ENCODE data around the gene FCER1G.

FCER1G gene

DNA sequence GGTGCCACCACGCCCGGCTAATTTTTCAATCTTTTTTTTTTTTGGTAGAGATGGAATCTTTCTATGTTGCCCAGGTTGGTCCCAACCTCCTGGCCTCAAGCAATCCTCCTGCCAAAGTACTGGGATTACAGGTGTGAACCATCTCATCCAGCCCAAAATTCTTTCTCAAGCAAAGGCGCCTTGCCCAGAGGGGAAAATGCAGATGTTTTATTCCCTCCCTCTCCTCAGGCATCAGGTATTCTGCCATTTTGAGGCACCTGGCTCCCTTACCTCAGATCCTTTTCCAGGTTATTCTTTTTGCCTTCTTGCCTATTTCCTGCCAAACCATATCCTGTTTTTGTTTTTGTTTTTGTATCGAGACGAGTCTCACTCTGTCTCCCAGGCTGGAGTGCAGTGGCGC is 26.7 kb upstream of the FCER1G start:
- no peak for DNase-seq (ENCODE audit: low read depth)

DNA sequence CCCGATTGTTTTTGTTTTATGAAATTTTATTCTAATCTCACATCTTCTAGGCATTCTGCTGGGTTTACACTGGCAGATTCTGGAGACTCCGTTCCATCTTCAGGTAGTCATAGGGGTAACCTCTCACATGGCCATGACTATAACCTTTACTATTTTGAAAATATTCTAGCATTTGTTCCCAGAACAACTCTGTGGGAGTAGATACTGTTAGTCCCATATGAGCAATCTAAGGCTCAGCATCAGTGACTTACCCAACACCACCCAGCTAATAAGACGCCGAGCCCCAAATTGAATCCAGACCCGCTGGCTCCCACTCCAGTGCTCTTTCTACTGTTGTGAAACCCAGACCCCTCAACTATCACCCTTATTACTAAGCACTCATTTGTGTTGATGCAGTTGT is 26.1 kb upstream of the FCER1G start:
- peak; percentile 94 for DNase-seq (ENCODE audit: low read depth)

DNA sequence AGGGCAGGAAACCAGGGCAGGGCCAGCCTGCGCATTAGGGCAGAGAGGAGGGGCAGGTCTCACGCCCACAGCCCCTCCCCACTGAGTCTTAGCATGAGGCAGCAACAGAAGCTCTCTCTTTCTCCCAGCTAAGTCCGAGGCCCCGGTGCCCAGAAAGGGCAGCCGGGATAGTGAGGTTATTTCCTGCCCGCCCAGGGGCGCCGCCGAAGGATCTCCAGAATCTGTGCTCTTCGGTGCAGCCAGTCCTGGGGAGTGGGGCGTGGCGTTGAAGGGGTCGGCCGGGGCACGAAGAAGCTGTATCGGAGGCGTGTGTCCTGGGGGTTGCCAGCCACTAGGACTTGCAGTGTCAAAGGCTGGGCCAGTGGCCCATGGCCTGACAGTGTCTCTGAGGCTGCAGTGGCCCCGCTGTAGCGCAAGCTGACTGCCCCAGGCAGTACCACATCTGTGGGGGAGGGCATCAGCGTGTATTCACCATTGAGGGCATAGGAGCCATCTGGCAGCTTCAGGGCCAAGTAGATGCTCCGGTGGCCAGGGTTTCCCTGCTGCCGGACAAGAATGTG is 24.1 kb upstream of the FCER1G start:
- no peak for DNase-seq (ENCODE audit: low read depth)

DNA sequence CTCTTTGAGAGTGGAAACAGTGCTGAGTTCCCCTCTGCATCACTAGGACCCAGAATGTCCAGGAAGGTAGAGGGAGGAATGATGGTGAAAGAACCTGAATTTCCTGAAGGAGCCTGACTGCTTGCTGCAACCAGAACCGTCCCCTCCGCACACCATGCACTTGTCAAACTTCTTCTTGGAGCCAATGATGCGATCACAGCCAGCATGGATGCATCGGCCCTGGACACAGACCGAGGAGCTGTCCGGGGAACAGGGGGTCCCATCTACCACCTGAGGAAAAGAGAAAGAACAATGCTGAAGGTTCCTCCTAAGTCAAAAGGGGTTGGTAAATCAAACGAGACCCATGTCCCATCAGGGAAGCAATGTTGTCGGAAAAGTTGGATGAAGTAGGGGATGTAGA is 23.1 kb upstream of the FCER1G start:
- DNase-seq (ENCODE audit: low read depth): no peak

DNA sequence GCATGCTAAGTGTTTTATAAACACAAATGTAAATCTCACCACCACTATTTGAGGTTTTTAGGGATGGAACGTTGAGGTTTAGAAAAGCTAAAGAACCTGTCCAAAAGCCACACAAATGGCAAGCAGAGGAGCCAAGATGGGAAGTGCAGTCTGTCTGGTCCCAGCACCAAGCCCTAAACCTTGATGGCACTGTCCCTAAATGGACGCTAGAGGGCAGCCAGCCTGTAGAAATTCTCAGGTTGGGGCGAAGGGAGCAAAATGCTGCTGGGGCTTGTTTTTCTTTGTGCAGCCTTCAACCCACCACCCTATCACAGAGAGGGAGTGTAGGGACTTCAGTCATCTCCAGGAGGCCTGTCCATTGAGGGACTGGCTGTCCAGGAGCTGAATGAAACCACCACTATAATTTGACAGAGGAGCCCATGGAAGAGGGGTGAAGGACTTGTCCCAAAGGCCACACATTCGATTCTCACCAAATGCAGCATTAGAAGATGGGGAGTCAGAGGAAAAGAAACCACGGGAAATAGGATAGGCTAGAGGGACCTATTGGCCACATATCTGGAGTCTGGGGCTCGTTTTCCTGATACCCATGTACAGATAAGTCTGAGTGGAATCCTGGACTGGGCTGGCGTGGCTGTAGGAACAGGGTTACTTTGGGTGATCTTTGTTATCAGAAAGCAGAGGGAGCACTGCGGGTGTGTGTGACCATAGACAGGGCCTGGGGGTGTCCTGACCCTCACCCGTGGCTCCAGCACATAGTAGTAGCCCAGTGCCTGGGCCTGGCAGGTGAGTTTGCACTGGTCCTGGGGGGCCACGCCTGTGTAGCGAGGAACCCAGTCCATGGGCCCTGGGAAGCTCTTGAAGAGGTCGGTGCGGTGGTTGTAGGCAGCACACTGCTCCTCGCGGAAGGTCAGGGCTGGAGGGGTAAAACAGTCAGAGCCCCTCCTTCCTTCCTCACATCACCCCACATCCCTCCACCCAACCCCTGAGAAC is 22.3 kb upstream of the FCER1G start:
- DNase-seq (ENCODE audit: low read depth): peak; percentile 66

DNA sequence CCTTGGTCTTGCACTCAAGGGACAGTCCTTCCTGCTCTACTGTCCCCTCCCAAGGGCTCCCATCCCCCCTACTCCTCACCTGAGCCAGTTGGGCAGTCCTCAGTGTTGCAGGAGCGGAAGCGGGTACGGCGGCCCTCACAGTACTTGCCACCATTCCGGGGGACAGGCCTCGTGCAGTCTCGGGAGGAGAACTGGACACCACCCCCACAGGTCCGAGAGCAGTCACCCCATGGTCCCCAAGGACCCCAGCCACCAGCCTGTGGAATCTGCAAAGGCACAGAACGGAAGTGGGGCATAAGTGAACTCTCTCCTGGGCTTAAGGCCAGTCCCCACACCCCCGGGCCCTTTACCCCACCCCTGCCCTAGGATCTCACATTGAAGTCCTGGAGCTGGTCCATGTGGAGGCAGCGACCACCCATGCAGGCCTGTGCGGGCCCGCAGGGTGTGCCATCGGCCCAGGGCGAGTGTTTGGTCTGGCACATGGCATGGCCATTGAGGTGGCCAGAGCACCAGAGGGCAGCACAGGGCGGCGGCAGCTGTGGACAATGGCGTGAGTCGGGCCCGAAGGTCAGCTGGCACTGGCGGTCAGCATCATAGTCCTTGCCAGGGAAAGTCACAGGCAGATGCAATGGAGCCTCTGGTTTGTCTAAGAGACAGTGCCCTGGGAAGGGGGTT is 21.4 kb upstream of the FCER1G start:
- peak; percentile 69 for DNase-seq (ENCODE audit: low read depth)

DNA sequence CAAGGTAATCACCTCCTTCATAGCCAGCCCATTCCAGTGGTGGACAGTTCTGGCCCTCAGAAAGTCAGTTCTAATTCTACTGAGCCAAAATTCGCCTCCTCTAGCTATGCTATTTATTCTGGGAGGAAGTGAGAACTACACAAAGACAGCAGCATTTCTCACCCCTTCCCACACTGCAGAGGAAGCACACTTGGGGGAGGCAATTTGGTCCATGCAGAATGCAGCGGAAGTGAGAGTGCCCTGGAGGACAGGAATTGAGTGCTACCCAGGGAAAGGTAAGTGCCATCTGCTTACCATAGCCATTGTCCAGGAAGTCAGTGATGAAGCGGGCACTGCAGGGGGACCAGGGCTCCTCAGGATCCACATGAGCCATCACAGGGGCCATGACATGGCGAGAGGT is 19.9 kb upstream of the FCER1G start:
- DNase-seq (ENCODE audit: low read depth): no peak

DNA sequence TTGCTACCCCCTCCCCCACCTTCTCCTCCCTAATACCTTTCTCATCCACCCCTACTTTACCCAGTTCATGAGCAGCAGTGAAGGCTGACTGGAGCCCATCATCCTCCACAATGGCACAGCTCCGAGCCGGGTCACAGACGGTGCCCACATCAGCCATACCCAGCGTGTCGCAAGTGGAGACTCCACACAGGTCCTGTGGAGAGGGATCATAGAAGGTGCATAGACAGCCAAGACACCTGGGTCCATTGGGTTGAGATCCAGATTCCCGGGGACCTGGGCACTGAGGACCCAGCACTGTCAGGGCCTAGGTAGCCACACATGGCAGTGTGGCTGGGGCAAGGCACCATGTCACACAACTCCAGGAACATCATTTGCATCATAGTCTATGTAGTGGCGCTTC is 19.0 kb upstream of the FCER1G start:
- no peak for DNase-seq (ENCODE audit: low read depth)

DNA sequence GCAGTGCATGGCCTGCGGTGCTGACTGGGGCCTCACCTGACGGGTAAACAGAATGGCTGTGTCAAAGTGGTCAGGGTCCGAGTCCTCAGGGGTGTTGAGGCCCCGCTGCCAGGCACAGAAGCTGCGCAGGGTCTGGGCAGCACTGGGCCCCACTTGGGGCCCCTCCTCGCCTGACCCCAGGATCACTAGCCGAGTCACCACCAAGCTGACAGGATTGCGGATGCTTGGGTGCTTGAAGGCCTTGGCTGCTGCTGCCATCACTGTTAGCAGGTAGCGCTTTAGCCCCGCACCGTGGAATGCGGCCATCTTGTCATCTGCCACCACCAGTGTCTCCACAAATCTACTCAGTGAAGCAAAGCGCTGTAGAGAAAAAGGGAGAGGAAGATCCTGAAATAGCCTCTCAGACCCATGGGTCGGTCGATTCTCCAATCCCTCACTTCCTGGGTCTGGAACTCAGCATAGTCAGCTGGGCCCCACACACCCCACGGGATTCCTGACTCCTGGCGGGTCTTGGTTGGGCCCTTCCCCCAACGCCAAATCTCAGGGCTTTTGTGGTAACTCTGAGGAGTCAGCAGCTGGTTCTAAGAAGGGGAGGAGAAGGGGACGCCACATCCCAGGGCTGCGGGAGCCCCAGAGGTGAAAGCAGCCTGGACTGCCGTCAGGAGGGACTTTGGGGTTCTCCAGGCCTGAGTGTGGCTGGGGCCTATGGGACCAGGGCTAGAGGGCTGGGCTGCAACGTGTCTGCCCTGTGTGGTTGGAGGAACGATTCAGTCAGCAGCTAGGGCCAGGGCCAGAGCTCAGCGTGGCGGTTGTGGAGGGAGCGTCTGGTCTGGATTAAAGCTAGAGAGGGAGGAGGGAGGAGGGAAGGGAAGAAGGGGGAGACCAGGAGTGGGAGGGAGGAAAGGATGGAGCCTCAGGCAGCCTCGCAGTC is 18.3 kb upstream of the FCER1G start:
- peak; percentile 94 for DNase-seq (ENCODE audit: low read depth)

DNA sequence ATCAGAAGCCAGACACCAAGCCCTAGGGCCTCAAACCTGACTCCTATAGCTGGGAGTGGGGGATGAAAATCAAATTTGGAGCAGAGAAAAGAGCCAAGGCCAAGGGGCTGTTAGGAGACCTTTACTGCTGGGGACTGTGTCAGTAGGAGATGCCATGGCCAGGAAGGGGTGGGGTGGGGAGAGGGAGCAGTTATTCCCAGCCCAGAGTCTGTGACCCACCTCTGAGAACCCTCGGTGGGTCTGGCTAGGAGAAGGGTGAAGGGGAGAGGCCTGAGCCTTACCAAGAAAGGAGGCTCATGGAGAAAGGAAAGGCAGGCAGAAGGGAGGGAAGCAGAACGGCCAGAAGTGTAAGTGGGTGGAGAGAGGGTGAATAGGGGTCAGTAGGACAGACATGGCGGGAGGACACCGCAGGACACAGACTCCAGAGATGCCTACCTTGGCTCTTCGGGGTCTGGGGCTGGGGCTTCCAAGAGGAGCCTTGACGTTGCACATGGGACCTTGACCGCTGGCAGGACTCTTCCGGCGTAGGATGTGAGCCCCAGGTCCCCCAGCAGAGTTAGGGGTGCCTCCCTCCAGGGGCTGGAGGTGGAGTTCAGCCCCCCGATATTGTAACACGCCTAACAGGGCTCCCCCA is 17.4 kb upstream of the FCER1G start:
- DNase-seq (ENCODE audit: low read depth): no peak

DNA sequence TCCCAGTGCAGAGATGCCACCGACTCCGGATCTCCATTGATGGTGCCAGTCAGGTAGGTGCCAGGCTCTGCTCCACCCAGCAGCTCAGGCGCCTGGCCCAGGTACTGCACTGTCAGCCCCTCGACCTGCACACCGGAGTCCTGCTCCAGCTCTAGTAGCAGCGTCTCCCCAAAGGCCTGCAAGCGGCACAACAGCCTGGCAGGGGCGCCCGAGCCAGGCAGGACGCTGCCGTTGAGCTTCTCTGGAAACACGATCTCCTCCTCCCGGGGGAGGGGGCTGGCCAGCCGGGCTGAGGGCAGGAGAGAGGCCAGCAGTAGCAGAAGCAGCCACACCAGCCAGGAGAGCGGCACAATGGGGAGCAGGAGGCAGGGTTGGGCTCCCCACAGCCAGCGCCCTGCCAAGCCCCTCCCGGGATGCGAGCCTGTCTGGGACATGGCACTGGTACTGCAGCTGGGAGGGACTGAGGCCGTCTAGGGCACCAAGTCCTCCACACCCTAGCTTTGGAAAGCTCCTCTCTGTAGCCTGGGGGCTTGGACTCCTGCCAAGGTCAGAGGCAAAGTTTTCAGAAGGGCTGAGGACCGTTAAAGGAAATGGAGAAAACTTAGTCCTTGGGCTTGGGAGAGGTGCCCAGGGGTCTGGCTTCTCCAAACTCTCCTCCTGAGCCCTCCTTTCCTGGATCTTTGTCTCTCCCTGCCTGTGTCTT is 16.8 kb upstream of the FCER1G start:
- DNase-seq (ENCODE audit: low read depth): peak; percentile 85

DNA sequence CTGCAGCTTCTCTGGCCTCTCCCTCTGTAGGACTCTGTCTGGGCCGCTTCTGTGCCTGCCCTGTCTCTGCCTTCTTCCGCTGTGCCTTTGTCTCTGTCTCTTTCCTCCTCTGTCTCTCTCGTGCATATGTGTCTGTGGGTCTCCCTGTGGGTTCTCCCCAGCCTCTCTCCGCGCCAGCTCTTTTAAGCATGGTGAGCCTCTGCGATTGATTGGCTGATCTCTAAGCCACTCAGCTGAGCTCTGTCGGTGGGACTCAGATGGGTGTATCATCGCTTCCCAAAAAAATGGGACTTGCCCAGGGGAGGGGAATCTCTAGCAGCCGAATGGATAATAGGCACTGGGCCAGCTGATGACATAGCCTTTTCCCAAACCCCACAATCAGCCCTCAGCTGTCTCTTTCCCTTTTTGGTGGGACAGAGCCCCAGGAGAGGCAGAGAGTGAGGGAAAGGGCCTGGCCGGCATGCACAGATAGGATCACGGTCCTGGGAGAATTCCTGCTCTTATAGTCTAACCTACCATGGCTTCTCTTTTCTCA is 16.1 kb upstream of the FCER1G start, which contains the start of gene ADAMTS4:
TSS of gene ADAMTS4 (minus strand) at position 158 of the 535 bp plus-strand sequence. CDS start 427 bp downstream, outside the sequence.
- peak; percentile 88 for DNase-seq (ENCODE audit: low read depth)

DNA sequence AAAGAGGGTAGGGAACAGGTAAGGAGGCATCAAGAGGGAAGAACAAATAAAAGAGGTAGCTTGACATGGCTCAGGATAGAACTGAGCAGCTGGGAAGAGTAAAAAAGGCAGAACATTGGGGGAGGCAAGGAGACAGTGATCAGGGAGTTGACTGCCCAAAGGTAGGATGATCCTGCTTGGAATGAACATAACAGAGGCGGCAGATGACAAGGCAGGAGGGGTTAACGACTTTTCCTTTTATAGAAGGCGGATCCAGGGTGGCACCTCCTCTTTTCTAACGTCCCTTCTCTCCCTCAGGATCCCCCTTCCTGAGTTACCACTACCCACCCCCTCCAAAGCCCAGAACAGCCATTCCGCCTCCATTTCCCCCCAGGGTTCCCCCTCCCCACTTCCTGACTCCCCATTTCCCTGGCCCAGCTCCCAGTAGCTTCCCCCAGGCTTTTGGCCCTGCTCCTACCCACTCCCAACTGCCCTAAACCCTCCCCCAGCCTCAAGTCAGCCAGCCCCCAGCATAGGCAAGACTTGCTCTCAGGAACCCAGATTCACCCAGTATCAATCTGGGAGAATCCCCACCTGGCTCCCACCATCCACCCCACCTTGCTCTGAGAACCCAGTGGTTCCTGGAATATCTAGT is 15.5 kb upstream of the FCER1G start:
- DNase-seq (ENCODE audit: low read depth): no peak

DNA sequence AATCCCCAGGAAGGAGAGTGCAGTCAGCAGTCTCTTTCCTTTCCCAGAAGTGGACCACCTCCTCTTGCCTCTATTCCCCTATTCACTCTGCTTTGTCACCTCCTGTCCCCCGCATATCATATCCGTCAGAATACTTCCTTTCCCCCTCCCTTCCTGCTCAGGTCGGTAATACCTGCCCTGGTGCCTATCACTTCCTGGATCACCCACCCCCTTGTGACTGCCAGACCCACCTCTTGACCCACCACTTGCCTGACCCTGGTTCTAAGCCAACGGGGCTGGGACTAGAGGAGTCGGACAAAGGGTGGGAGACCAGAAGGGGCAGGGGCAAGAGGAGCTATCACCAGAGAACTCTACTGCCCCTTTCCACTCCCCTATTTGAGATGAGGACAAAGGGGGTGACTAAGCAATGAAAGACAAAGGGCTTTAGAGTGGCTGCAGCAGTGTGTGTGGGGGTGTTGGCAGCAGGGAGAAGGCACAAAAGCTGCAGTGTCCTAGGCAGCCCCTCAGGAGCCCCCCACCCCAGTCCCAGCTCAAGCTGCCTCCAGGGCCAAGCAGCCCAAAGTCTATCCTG is 14.6 kb upstream of the FCER1G start:
- DNase-seq (ENCODE audit: low read depth): no peak

DNA sequence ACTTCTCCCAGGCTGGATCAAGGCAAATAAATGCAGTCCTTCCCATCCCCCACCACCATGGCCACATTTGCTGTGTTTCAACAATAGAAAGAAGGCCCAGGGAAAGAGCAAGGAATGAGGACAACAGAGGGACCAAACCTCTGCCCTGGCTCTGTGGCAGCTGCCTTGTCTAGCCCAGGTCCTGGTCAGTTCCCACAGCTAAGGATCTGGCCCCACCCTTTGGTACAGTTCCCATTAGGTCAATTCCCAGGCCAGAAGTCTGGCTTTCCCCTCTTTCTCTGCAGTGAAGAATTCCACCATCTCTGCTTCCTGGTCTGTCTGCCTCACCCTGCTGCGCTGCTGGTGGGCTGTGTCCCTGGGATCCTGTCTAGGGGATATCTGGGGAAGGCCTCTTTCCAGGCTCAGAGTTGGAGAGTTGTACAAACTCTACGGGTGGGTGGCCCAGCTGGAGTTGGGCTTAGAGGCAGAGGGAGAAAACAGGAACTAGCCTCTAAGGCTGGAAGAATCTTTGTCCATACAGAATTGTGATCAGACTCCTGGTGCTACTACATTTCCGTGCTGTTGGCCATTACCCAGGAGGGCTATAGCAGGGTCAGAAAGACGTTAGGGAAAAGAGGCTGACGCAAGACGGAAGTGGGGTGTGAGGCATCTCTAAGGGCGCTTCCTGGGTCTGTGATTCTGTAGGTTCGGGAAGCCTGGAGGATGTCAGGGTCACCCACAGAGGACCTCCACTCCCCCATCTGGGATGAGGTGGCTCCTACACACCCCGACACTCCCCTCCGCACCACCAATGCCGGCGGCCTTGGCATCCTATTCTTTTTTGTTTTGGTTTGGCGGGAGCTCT is 13.9 kb upstream of the FCER1G start:
- DNase-seq (ENCODE audit: low read depth): peak; percentile 79

DNA sequence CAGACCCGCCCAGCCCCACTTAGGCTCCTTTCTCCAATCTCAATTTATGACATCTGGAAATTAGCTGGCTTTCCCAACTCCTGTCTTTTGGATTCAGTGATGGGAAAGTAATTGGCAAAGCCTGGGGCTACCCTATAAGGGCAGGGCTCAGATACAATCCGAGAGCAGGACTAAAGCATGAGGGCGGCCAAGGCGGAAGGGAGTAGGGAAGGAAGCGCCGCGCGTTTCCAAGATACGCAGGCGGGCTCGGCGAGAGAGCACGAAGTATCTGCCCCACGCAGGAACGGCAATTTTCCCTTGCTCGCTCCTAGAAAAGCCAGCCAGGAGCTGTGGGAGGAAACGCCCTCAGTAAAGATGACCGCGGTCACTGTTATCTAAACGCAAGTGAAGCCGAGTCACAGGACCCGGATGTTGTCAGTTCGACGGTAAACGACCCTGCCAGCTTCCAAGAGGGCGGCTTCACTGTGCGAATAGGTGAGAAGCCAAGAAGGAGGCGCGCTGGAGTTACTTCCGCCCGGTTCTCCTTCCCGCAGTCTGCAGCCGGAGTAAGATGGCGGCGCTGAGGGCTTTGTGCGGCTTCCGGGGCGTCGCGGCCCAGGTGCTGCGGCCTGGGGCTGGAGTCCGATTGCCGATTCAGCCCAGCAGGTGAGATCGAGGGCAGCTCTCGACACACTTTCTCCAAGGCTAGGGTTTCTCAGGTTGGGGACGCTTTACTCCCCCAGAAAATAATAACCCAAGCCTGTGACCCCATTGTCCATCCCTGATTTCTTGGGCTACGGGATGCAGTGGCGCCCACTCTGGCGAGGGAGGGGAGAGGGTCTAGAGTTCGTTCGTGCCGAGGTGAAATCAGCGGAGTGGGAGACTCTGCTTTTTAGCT is 13.0 kb upstream of the FCER1G start, which contains the start of gene NDUFS2:
TSS of gene NDUFS2 (plus strand) at position 532 of the 877 bp plus-strand sequence. CDS start at position 551, 19 bp downstream.
- DNase-seq (ENCODE audit: low read depth): peak; percentile 98

DNA sequence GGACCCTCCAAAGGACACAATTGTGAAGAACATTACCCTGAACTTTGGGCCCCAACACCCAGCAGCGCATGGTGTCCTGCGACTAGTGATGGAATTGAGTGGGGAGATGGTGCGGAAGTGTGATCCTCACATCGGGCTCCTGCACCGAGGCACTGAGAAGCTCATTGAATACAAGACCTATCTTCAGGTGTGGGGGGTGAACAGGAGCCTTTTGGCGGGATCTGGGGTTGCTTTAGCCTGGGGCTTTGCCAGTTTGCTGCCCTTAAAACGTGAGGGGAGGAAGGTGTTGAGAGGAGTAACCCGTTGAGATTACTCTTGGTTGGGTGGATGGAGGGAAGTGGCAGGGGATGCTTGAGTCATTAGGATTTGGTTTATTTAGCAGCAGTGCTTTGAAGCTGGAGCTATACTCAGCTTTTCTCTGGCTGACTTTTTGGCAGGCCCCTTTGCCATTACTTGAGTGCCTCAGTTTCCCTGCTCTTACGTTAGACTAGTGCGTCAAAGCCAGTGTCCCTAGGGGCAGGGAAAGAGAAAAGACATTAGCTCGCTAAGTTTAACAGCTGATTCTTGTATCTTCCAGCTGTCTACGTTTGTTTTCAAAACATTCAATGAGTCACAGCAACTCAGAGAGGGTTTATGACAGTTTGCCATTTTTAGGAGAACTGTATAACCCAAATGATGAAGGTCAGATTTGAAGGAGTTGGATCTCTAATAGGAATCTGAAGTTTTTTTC is 8.5 kb upstream of the FCER1G start:
- DNase-seq (ENCODE audit: low read depth): no peak

Data from fibroblast of gingiva (primary cell).